ENCODE measurements around the gene FILIP1L. TPM values are rescaled to one million over a fixed set of nuclear protein-coding genes. Genes with fewer than 3 reads are reported as not detected.

FILIP1L gene
- polyA plus RNA-seq, 1 of the 3 experiments (the other 2 are of a cell fraction): 26.8 TPM

DNA sequence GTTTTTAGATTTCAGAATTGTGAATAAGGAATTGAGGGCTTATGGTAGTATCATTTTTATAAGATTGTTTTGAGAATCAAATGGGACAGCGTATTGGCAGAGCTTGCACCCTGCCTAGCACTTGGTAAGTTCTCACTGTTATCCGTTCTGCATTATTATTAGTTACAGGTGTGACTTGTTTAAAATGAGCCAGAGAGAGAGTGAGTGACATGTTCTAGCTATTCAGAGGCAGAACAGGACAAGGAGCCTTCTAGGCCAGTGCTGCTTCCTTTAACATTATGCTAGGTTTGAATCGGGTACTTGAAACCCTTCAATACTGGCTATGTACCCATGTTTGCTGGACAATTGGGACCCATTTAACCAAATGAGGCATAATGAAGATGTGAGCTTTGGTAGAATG lies 133.7 kb downstream of the FILIP1L start:
- Histone ChIP-seq H3K9me2 (no peaks in the 10 kb centered on the region), H4K20me1 (ENCODE audit: insufficient read depth) (no peaks in the 10 kb centered on the region), H3K4me2 (no peak overlapping the region), H3K27me3 (ENCODE audit: insufficient read depth) (no peaks in the 10 kb centered on the region), H3K27ac (ENCODE audit: low read depth in 2 of 2, low read length in 1 of 2) (no peak overlapping the region), H3K9ac (no peak overlapping the region), H3K36me3 (replicated peaks in 1 of 2; ENCODE audit: control insufficient read depth in 1 of 2, insufficient read depth in 2 of 2, low read length in 1 of 2) (no peaks in the 10 kb centered on the region), H3K9me3 (no peaks in the 10 kb centered on the region), H2AFZ (ENCODE audit: low read depth) (no peak overlapping the region), H3K4me1 (ENCODE audit: control insufficient read depth in 1 of 2, insufficient read depth in 2 of 2, low read depth in 1 of 2, low read length in 1 of 2) (no peaks in the 10 kb centered on the region), H3F3A (replicated peaks; ENCODE audit: insufficient read depth) (no peaks in the 10 kb centered on the region), H3K4me3 (ENCODE audit: low read depth in 2 of 2, low read length in 1 of 2) (no peak overlapping the region), H3K79me2 (ENCODE audit: insufficient read depth) (no peaks in the 10 kb centered on the region)
- CTCF ChIA-PET: no interaction called here
- WGBS (ENCODE audit: low lambda C conversion rate): 91% methylated on average over 3 of the region's 3 CpGs
- DNase-seq: no peak
- POLR2A ChIA-PET: no interaction called here
- TF ChIP-seq TEAD4 (IDR thresholded peaks at IDR 0.05; ENCODE audit: borderline replicate concordance, insufficient read depth): no peak
- TF ChIP-seq, protein P1, sequence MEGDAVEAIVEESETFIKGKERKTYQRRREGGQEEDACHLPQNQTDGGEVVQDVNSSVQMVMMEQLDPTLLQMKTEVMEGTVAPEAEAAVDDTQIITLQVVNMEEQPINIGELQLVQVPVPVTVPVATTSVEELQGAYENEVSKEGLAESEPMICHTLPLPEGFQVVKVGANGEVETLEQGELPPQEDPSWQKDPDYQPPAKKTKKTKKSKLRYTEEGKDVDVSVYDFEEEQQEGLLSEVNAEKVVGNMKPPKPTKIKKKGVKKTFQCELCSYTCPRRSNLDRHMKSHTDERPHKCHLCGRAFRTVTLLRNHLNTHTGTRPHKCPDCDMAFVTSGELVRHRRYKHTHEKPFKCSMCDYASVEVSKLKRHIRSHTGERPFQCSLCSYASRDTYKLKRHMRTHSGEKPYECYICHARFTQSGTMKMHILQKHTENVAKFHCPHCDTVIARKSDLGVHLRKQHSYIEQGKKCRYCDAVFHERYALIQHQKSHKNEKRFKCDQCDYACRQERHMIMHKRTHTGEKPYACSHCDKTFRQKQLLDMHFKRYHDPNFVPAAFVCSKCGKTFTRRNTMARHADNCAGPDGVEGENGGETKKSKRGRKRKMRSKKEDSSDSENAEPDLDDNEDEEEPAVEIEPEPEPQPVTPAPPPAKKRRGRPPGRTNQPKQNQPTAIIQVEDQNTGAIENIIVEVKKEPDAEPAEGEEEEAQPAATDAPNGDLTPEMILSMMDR (IDR thresholded peaks at IDR 0.05): no peak
- no peak for TF ChIP-seq GATA2 (CRISPR knock-in tag; IDR thresholded peaks at IDR 0.05)
- TF ChIP-seq JUND (IDR thresholded peaks at IDR 0.05): no peak
- TF ChIP-seq, protein P2, sequence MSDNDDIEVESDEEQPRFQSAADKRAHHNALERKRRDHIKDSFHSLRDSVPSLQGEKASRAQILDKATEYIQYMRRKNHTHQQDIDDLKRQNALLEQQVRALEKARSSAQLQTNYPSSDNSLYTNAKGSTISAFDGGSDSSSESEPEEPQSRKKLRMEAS (IDR thresholded peaks at IDR 0.05; ENCODE audit: low read depth): no peak
- no peak for TF ChIP-seq FOXJ3 (CRISPR knock-in tag; IDR thresholded peaks at IDR 0.05)
- TF ChIP-seq POLR2AphosphoS5 (IDR thresholded peaks at IDR 0.05; ENCODE audit: low read depth, low read length): no peak

DNA sequence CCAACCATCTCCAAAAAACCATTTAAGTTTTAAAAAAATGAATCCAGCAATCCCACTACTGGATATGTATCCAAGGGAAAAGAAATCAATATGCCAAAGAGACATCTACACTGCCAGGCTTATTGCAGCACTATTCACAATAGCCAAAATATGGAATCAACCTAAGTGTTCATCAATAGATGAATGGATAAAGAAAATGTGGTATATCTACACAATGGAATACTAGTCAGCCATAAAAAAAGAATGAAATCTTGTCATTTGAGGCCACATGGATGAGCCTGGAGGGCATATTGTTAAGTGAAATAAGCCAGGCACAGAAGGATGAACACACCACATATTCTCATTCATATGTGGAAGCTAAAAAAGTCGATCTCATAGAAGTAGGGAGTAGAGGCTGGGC lies 136.1 kb downstream of the FILIP1L start:
- no peaks in the 10 kb centered on the region for H3K9me3 ChIP-seq
- H3F3A ChIP-seq (replicated peaks; ENCODE audit: insufficient read depth): no peaks in the 10 kb centered on the region
- H2AFZ ChIP-seq (ENCODE audit: low read depth): no peak overlapping the region
- CTCF ChIA-PET: interaction anchor here (0.6 kb wide), 1 partner anchor 182 kb away, joined by 3 read pairs; no protein-coding TSS in a partner anchor
- no peak overlapping the region for H3K4me3 ChIP-seq (ENCODE audit: low read depth in 2 of 2, low read length in 1 of 2)
- WGBS (ENCODE audit: low lambda C conversion rate): 90% methylated on average over 1 of the region's 1 CpG
- H3K27ac ChIP-seq (ENCODE audit: low read depth in 2 of 2, low read length in 1 of 2): no peak overlapping the region
- H3K4me2 ChIP-seq: no peak overlapping the region
- no peaks in the 10 kb centered on the region for H3K79me2 ChIP-seq (ENCODE audit: insufficient read depth)
- H3K36me3 ChIP-seq (replicated peaks in 1 of 2; ENCODE audit: control insufficient read depth in 1 of 2, insufficient read depth in 2 of 2, low read length in 1 of 2): no peaks in the 10 kb centered on the region
- POLR2A ChIA-PET: no interaction called here
- H3K27me3 ChIP-seq (ENCODE audit: insufficient read depth): no peaks in the 10 kb centered on the region
- H3K4me1 ChIP-seq (ENCODE audit: control insufficient read depth in 1 of 2, insufficient read depth in 2 of 2, low read depth in 1 of 2, low read length in 1 of 2): no peaks in the 10 kb centered on the region
- H4K20me1 ChIP-seq (ENCODE audit: insufficient read depth): no peaks in the 10 kb centered on the region
- no peak for TF ChIP-seq RFX5 (IDR thresholded peaks at IDR 0.05; ENCODE audit: low read length)
- no peak for TF ChIP-seq TAF1 (IDR thresholded peaks at IDR 0.05; ENCODE audit: borderline replicate concordance, low read depth, low read length)
- TF ChIP-seq EP300 (IDR thresholded peaks at IDR 0.05; ENCODE audit: borderline replicate concordance in 1 of 2, low read depth in 1 of 2, low read length in 1 of 2): no peak
- TF ChIP-seq, protein P3, sequence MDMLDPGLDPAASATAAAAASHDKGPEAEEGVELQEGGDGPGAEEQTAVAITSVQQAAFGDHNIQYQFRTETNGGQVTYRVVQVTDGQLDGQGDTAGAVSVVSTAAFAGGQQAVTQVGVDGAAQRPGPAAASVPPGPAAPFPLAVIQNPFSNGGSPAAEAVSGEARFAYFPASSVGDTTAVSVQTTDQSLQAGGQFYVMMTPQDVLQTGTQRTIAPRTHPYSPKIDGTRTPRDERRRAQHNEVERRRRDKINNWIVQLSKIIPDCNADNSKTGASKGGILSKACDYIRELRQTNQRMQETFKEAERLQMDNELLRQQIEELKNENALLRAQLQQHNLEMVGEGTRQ (IDR thresholded peaks at IDR 0.05; ENCODE audit: borderline replicate concordance, low read depth, low read length): no peak
- no peak for TF ChIP-seq FOXJ3 (CRISPR knock-in tag; IDR thresholded peaks at IDR 0.05)
- no peak for TF ChIP-seq NFIC (IDR thresholded peaks at IDR 0.05; ENCODE audit: borderline replicate concordance)
- no peak for TF ChIP-seq SIN3A (IDR thresholded peaks at IDR 0.05; ENCODE audit: borderline replicate concordance, low read depth, low read length)
- H3K9me2 ChIP-seq: no peaks in the 10 kb centered on the region
- no peak for DNase-seq
- no peak overlapping the region for H3K9ac ChIP-seq

Measured in SK-N-SH (cell line).